ENCODE results near the gene GPD2. TPM values are rescaled to one million over a fixed set of nuclear protein-coding genes. Genes with fewer than 3 reads are reported as not detected.

Gene GPD2
- total RNA-seq, 3 donors from 2014 or later: 28.8 to 104 (median 79.6) TPM

- Histone ChIP-seq H3K27ac (peak overlapping the region; percentile 89 to 98), H3K36me3 (no peaks in the 10 kb centered on the region), H3K9me3 (no peaks in the 10 kb centered on the region), H3K4me3 (peak overlapping the region; percentile 54 to 77 (median 66)), H3K4me1 (no peaks in the 10 kb centered on the region), H3K27me3 (no peaks in the 10 kb centered on the region)
- TF ChIP-seq POLR2A (IDR thresholded peaks at IDR 0.05) (no peak), POLR2AphosphoS5 (IDR thresholded peaks at IDR 0.05) (peak in 1 of 3 donors; percentile 20), CTCF (IDR thresholded peaks at IDR 0.05) (no peak)
- intact Hi-C loops (cut with DNase I; ENCODE audit: low total_unique reads): no loop called here
- no peak for DNase-seq (ENCODE audit: low spot score in 2 of 2)
Observed at GRCh38 chr2:156399224-156399949, 36.8 kb upstream of the GPD2 start.

- peak overlapping the region; percentile 54 to 77 (median 66) for H3K4me3 ChIP-seq
- H3K27ac ChIP-seq: peak overlapping the region; percentile 89 to 98
- H3K4me1 ChIP-seq: no peaks in the 10 kb centered on the region
- TF ChIP-seq POLR2A (IDR thresholded peaks at IDR 0.05) (no peak), POLR2AphosphoS5 (IDR thresholded peaks at IDR 0.05) (peak in 1 of 3 donors; percentile 59)
- intact Hi-C loops (cut with DNase I; ENCODE audit: low total_unique reads): loop anchor here (5.0 kb wide), 1 partner anchor 68 kb away; the partner anchor contains the start of gene NR4A2
- no peaks in the 10 kb centered on the region for H3K9me3 ChIP-seq
- H3K36me3 ChIP-seq: no peaks in the 10 kb centered on the region
- DNase-seq (ENCODE audit: low spot score in 2 of 2): peak; percentile 66 to 70
- H3K27me3 ChIP-seq: no peaks in the 10 kb centered on the region
Observed at GRCh38 chr2:156399950-156400705, 36.1 kb upstream of the GPD2 start.

GRCh38 chr2:156400706-156401678 lies 35.2 kb upstream of the GPD2 start:
- no peaks in the 10 kb centered on the region for H3K4me1 ChIP-seq
- H3K9me3 ChIP-seq: no peaks in the 10 kb centered on the region
- H3K27me3 ChIP-seq: no peaks in the 10 kb centered on the region
- intact Hi-C loops (cut with DNase I; ENCODE audit: low total_unique reads): loop anchor here (5.0 kb wide), 1 partner anchor 69 kb away; the partner anchor contains the start of gene NR4A2
- H3K36me3 ChIP-seq: no peaks in the 10 kb centered on the region
- DNase-seq (ENCODE audit: low spot score in 2 of 2): peak; percentile 71 to 75
- H3K4me3 ChIP-seq: peak overlapping the region; percentile 54 to 77 (median 66)
- peak in 2 of 3 donors; percentile 34 to 50 for TF ChIP-seq POLR2AphosphoS5 (IDR thresholded peaks at IDR 0.05)
- TF ChIP-seq POLR2A (IDR thresholded peaks at IDR 0.05): no peak
- TF ChIP-seq CTCF (IDR thresholded peaks at IDR 0.05): peak in 1 of 3 donors; percentile 27
- H3K27ac ChIP-seq: peak overlapping the region; percentile 89 to 98

- Histone ChIP-seq H3K4me1 (no peaks in the 10 kb centered on the region), H3K27ac (no peak overlapping the region), H3K4me3 (no peak overlapping the region), H3K27me3 (no peaks in the 10 kb centered on the region), H3K9me3 (no peaks in the 10 kb centered on the region), H3K36me3 (no peaks in the 10 kb centered on the region)
- TF ChIP-seq POLR2A (IDR thresholded peaks at IDR 0.05): no peak
- no peak for TF ChIP-seq CTCF (IDR thresholded peaks at IDR 0.05)
- no peak for TF ChIP-seq POLR2AphosphoS5 (IDR thresholded peaks at IDR 0.05)
- no peak for DNase-seq (ENCODE audit: low spot score in 2 of 2)
- intact Hi-C loops (cut with DNase I; ENCODE audit: low total_unique reads): loop anchor here (5.0 kb wide), 1 partner anchor 70 kb away; the partner anchor contains the start of gene NR4A2
Observed at GRCh38 chr2:156401861-156402260, 34.3 kb upstream of the GPD2 start.

GRCh38 chr2:156405586-156405985 lies 30.6 kb upstream of the GPD2 start:
- no peaks in the 10 kb centered on the region for H3K4me1 ChIP-seq
- intact Hi-C loops (cut with DNase I; ENCODE audit: low total_unique reads): no loop called here
- H3K27me3 ChIP-seq: no peaks in the 10 kb centered on the region
- H3K4me3 ChIP-seq: no peak overlapping the region
- peak in 1 of 2 donors; percentile 40 for DNase-seq (ENCODE audit: low spot score in 2 of 2)
- TF ChIP-seq POLR2AphosphoS5 (IDR thresholded peaks at IDR 0.05) (peak in 2 of 3 donors; percentile 8 to 84), POLR2A (IDR thresholded peaks at IDR 0.05) (no peak), CTCF (IDR thresholded peaks at IDR 0.05) (no peak)
- H3K36me3 ChIP-seq: no peaks in the 10 kb centered on the region
- peak overlapping the region in 1 of 2 donors; percentile 13 for H3K27ac ChIP-seq
- no peaks in the 10 kb centered on the region for H3K9me3 ChIP-seq

Data from breast epithelium (tissue), 4 donors.